ENCODE data around the gene RGPD8.

RGPD8 gene

DNA sequence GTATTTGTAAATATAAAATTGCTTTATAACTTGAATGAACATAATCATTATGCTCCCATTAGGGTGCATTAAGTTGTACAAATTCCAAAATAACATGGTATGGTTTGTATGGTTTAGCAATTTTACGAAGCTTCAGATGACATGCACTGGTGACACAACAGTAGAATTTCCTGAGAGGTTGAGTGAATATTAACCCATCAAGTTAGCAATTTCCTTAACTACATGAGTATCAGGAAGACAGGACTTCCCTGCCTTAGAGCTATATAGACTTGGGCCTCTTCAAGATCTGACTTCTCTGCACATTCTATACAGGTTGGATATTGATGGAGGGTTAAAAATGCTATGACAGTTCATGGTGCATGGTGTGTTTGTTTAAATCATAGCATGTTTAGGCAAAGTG, 97.8 kb downstream of the RGPD8 start:
- no peak for DNase-seq (ENCODE audit: low read depth in 2 of 2)

DNA sequence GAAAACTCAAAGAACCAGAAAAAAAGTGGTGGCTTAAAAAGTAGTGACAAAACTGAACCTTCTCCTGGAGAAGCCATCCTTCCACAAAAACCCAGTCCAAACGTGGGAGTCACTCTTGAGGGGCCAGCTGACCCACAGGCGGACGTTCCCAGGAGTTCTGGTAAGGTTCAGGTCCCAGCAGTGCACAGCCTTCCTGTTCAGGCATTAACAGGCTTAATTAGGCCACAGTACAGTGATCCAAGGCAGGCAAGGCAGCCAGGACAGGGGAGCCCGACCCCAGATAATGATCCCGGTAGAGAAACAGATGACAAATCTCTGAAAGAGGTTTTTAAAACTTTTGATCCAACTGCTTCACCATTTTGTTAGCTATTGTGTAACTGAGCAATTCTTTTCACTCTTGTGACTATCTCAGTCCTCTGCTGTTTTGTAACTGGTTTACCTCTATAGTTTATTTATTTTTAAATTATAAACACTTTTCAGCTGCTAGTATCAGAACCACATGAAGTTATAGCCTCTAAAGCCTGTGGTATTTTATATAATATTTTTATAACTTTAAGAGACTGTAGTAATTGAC, 101.2 kb downstream of the RGPD8 start:
- no peak for DNase-seq (ENCODE audit: low read depth in 2 of 2)

DNA sequence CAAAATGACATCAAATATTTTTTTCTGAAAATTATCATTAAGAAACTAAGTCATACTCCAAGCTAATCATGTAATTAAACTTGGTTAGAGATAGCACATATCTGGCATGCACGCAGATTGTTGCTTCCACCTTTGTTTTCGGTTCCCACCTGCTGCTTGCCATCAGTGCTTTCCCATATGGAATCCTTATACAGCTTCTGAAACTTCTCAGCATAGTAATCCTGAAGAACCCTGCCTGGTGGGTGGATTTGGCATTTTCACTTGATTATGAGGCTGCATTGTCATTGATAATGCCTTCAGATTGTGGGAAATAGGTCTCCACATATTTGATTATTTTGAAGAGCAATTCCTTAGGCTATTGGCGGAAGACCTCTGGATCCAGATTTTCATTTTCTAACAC, 110.5 kb downstream of the RGPD8 start:
- DNase-seq (ENCODE audit: low read depth in 2 of 2) = no peak

DNA sequence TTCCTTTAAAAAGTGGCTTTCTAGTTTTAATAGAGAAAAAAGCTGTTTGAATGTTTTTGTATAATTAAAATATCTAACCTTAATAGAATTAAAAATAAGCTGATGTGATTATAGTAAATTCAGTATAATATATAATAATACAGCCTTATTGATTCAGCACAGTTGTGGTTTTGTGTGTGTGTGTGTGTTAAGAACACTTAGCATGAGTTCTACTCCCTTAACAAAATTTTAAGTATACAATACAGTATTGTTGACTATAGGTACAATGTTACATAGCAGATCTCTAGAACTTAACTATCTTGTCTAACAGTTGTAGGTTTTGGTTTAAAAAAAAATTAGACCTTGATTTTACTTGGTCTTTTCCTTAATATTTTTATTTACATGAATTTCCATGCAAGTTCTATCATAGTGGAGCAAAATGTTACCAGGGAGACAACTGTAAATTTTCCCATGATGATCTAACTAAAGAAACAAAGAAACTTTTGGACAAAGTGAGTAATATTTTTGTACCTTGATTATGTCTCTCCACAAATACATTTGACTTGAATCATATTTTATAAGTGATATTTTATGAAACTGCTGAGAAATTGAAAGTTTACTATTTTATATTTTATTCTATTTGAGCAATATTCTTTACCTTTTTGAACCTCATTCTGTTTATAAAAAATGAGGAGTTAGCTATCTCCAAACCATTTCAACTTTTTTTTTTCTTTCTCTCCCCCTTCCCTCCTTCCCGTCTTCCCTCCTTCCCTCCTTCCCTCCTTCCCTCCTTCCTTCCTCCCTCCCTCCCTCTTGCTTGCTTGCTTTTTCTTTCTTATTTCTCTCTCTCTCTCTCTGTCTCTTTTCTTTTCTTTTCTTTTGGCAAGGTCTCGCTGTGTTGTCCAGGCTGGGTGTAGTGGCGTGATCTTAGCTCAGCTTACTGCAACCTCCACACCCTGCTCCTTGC, 111.8 kb downstream of the RGPD8 start:
- DNase-seq (ENCODE audit: low read depth in 2 of 2) = no peak
